Measurements from ENCODE around the gene SNRNP200. TPM values are rescaled to one million over a fixed set of nuclear protein-coding genes. Genes with fewer than 3 reads are reported as not detected.

SNRNP200 gene
- polyA plus RNA-seq, 1 donor (not counting 4 experiments of a cell fraction or from before 2014, with no cell fraction given) = 78.4 TPM

DNA sequence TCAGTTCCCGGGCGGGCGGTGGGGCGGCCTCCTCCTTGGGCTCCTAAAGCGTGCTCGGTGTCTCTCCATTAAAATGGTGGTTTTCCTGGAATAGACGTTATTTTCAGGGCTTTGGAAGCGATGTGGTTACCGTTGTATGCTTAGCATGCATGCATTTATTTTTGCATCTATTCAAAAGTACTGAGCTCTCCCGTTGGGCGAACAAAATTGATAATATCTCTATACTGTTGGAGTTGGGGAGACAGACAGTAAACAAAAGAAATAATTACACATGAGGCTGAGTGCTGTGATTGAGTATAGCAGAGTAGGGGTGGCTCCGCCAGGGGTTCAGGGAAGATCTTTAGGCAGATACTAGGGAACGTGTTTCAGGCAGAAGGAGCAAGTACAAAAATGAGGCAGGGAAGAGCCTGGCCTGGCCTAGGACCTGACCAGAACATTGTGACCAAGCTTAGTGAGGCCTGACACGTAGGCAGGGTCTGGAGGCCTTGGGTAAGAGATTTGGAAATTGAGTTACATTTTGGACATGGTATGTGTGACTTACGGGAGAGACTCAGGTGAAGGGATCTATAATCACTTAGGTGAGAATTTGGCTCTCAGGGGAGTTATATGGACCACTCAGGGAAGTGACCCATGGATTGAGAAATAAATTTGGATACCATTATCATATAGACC lies 30.9 kb upstream of the SNRNP200 start:
- Histone ChIP-seq H3K36me3 (ENCODE audit: control insufficient read depth in 2 of 2, extremely low read depth in 1 of 2, insufficient read depth in 2 of 2, low read length in 2 of 2) (no peaks in the 10 kb centered on the region), H3K9me3 (ENCODE audit: control insufficient read depth, low read depth, low read length) (no peaks in the 10 kb centered on the region), H4K20me1 (ENCODE audit: control insufficient read depth, extremely low read depth, insufficient read depth, low read length) (no peaks in the 10 kb centered on the region), H3K9ac (ENCODE audit: control insufficient read depth, extremely low read depth, insufficient read depth, low read length) (peak overlapping the region; percentile 81), H3K4me1 (ENCODE audit: control insufficient read depth, extremely low read depth, insufficient read depth, low read length) (peaks cover 11% of the 10 kb centered on the region), H3K4me2 (ENCODE audit: control insufficient read depth, extremely low read depth, insufficient read depth, low read depth, low read length) (peak overlapping the region; percentile 99), H3K4me3 (ENCODE audit: control insufficient read depth in 2 of 3, extremely low read depth in 1 of 3, insufficient read depth in 2 of 3, low read depth in 1 of 3, low read length in 3 of 3) (peak overlapping the region; percentile 63 to 91 (median 91)), H3K27ac (ENCODE audit: control insufficient read depth, insufficient read depth, low read length) (peak overlapping the region; percentile 61), H3K27me3 (ENCODE audit: control insufficient read depth, extremely low read depth, insufficient read depth, low read length) (no peaks in the 10 kb centered on the region), H3K9me1 (ENCODE audit: control insufficient read depth, extremely low read depth, insufficient read depth, low read length) (no peaks in the 10 kb centered on the region), H2AFZ (ENCODE audit: control insufficient read depth, low read length) (peak overlapping the region; percentile 94), H3K79me2 (ENCODE audit: control insufficient read depth, insufficient read depth, low read length) (peaks cover 42% of the 10 kb centered on the region)
- dilution Hi-C loops (cut with MboI; ENCODE audit: extremely low pct_ligation_motif_present, low sequenced_read_pairs) = no loop called here
- DNase-seq (ENCODE audit: low read depth, low spot score) (no peak), FAIRE-seq (no peak)
- TF ChIP-seq EZH2 (IDR thresholded peaks at IDR 0.05; ENCODE audit: low read length) = no peak

DNA sequence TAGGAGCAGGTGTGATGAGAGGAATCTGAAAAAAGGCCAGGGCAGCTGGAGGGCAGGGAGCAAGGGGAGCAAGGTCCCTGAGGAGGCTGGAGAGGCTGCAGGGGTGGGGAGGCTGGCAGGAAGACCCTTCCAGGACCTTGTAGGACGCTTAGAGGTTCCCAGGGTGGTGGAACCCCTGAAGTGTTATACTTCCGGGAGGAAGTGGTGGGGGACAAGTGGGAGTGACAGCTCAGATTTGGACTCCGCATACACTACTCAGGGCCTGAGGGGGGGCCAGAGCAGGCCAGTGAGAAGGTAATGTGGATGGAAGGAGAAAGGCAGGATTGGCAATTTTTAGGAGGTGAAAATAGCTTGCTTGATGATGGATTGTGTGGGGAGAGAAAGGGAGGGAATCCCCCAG lies 28.4 kb upstream of the SNRNP200 start:
- Histone ChIP-seq H3K9me3 (ENCODE audit: control insufficient read depth, low read depth, low read length) (no peaks in the 10 kb centered on the region), H2AFZ (ENCODE audit: control insufficient read depth, low read length) (no peak overlapping the region), H4K20me1 (ENCODE audit: control insufficient read depth, extremely low read depth, insufficient read depth, low read length) (no peaks in the 10 kb centered on the region), H3K36me3 (ENCODE audit: control insufficient read depth in 2 of 2, extremely low read depth in 1 of 2, insufficient read depth in 2 of 2, low read length in 2 of 2) (no peaks in the 10 kb centered on the region), H3K9me1 (ENCODE audit: control insufficient read depth, extremely low read depth, insufficient read depth, low read length) (no peaks in the 10 kb centered on the region), H3K27ac (ENCODE audit: control insufficient read depth, insufficient read depth, low read length) (no peak overlapping the region), H3K4me1 (ENCODE audit: control insufficient read depth, extremely low read depth, insufficient read depth, low read length) (peaks cover 24% of the 10 kb centered on the region), H3K9ac (ENCODE audit: control insufficient read depth, extremely low read depth, insufficient read depth, low read length) (no peak overlapping the region), H3K27me3 (ENCODE audit: control insufficient read depth, extremely low read depth, insufficient read depth, low read length) (no peaks in the 10 kb centered on the region), H3K4me3 (ENCODE audit: control insufficient read depth in 2 of 3, extremely low read depth in 1 of 3, insufficient read depth in 2 of 3, low read depth in 1 of 3, low read length in 3 of 3) (no peak overlapping the region), H3K79me2 (ENCODE audit: control insufficient read depth, insufficient read depth, low read length) (peaks cover 22% of the 10 kb centered on the region), H3K4me2 (ENCODE audit: control insufficient read depth, extremely low read depth, insufficient read depth, low read depth, low read length) (no peak overlapping the region)
- TF ChIP-seq EZH2 (IDR thresholded peaks at IDR 0.05; ENCODE audit: low read length) = no peak
- TF ChIP-seq, protein P1, sequence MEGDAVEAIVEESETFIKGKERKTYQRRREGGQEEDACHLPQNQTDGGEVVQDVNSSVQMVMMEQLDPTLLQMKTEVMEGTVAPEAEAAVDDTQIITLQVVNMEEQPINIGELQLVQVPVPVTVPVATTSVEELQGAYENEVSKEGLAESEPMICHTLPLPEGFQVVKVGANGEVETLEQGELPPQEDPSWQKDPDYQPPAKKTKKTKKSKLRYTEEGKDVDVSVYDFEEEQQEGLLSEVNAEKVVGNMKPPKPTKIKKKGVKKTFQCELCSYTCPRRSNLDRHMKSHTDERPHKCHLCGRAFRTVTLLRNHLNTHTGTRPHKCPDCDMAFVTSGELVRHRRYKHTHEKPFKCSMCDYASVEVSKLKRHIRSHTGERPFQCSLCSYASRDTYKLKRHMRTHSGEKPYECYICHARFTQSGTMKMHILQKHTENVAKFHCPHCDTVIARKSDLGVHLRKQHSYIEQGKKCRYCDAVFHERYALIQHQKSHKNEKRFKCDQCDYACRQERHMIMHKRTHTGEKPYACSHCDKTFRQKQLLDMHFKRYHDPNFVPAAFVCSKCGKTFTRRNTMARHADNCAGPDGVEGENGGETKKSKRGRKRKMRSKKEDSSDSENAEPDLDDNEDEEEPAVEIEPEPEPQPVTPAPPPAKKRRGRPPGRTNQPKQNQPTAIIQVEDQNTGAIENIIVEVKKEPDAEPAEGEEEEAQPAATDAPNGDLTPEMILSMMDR (optimal IDR thresholded peaks at IDR 0.05 in 1 of 3, IDR thresholded peaks at IDR 0.05 in 1 of 3, conservative IDR thresholded peaks at IDR 0.05 in 1 of 3; ENCODE audit: extremely low read depth in 1 of 3, insufficient read depth in 2 of 3, low read length in 3 of 3) = no peak
- dilution Hi-C loops (cut with MboI; ENCODE audit: extremely low pct_ligation_motif_present, low sequenced_read_pairs) = no loop called here
- no peak for FAIRE-seq
- DNase-seq (ENCODE audit: low read depth, low spot score) = no peak

DNA sequence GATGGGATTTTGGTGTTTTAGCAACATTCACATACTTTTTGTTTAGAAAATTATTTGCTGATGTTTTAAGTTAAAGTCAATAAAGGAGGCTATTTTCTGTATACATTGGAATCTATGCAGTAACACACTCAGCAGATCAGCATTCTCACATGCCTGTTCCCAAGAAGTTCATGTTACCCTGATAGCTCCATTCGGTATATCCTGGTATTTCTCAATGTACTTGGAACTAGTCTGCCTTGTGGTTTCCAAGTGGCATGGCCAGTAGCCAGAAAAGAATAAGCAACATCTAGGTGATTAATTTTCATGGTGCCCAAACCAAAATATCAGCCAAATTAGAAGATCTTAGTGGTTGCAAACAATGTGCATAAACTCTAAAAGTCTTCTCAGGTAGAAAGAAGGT lies 25.1 kb upstream of the SNRNP200 start:
- H4K20me1 ChIP-seq (ENCODE audit: control insufficient read depth, extremely low read depth, insufficient read depth, low read length) = no peaks in the 10 kb centered on the region
- FAIRE-seq (peak; percentile 46), DNase-seq (ENCODE audit: low read depth, low spot score) (peak; percentile 35)
- H3K4me2 ChIP-seq (ENCODE audit: control insufficient read depth, extremely low read depth, insufficient read depth, low read depth, low read length) = peak overlapping the region; percentile 35
- no peaks in the 10 kb centered on the region for H3K79me2 ChIP-seq (ENCODE audit: control insufficient read depth, insufficient read depth, low read length)
- peaks cover 22% of the 10 kb centered on the region for H3K4me1 ChIP-seq (ENCODE audit: control insufficient read depth, extremely low read depth, insufficient read depth, low read length)
- H3K4me3 ChIP-seq (ENCODE audit: control insufficient read depth in 2 of 3, extremely low read depth in 1 of 3, insufficient read depth in 2 of 3, low read depth in 1 of 3, low read length in 3 of 3) = no peak overlapping the region
- no peaks in the 10 kb centered on the region for H3K9me3 ChIP-seq (ENCODE audit: control insufficient read depth, low read depth, low read length)
- H3K27me3 ChIP-seq (ENCODE audit: control insufficient read depth, extremely low read depth, insufficient read depth, low read length) = no peaks in the 10 kb centered on the region
- no peak overlapping the region for H3K9ac ChIP-seq (ENCODE audit: control insufficient read depth, extremely low read depth, insufficient read depth, low read length)
- no peak for TF ChIP-seq EZH2 (IDR thresholded peaks at IDR 0.05; ENCODE audit: low read length)
- TF ChIP-seq, protein P1 (optimal IDR thresholded peaks at IDR 0.05 in 1 of 3, IDR thresholded peaks at IDR 0.05 in 1 of 3, conservative IDR thresholded peaks at IDR 0.05 in 1 of 3; ENCODE audit: extremely low read depth in 1 of 3, insufficient read depth in 2 of 3, low read length in 3 of 3) = no peak
- H3K9me1 ChIP-seq (ENCODE audit: control insufficient read depth, extremely low read depth, insufficient read depth, low read length) = no peaks in the 10 kb centered on the region
- H2AFZ ChIP-seq (ENCODE audit: control insufficient read depth, low read length) = no peak overlapping the region
- no peak overlapping the region for H3K27ac ChIP-seq (ENCODE audit: control insufficient read depth, insufficient read depth, low read length)
- dilution Hi-C loops (cut with MboI; ENCODE audit: extremely low pct_ligation_motif_present, low sequenced_read_pairs) = no loop called here
- H3K36me3 ChIP-seq (ENCODE audit: control insufficient read depth in 2 of 2, extremely low read depth in 1 of 2, insufficient read depth in 2 of 2, low read length in 2 of 2) = peaks cover 0 to 4% of the 10 kb centered on the region in 2 experiments
